ENCODE results near the gene HOXA9.

DNA sequence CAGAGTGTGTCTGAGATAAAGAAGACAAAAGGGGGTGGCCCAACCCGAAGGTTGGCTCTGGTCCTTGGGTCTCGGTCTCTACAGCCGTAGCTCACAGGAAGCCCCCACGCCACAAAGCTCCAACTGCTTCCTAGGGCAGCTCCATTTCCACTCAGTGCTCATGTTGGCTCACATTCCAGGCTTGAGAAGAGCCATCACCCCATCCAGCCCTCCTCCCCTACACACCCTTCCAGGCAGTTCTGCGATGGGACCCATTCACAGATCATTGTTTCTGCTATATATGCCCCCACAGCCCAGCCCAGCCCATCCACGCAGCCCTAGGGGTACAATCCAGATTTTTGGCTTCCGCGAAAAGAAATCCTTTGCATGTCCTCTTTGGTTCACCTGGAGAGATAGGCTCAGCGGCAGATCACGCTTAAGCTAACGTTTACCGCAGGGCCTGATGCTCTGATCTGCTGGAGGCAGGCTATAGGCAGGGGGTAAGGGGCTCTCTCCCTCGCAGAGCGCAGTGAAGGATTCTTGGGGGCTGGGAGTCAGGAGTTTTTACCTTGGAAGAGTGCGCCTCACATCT, 25.9 kb upstream of the HOXA9 start:
- TF ChIP-seq CTCF (IDR thresholded peaks at IDR 0.05; ENCODE audit: insufficient read depth, low read length): no peak
- TF ChIP-seq, protein P1, sequence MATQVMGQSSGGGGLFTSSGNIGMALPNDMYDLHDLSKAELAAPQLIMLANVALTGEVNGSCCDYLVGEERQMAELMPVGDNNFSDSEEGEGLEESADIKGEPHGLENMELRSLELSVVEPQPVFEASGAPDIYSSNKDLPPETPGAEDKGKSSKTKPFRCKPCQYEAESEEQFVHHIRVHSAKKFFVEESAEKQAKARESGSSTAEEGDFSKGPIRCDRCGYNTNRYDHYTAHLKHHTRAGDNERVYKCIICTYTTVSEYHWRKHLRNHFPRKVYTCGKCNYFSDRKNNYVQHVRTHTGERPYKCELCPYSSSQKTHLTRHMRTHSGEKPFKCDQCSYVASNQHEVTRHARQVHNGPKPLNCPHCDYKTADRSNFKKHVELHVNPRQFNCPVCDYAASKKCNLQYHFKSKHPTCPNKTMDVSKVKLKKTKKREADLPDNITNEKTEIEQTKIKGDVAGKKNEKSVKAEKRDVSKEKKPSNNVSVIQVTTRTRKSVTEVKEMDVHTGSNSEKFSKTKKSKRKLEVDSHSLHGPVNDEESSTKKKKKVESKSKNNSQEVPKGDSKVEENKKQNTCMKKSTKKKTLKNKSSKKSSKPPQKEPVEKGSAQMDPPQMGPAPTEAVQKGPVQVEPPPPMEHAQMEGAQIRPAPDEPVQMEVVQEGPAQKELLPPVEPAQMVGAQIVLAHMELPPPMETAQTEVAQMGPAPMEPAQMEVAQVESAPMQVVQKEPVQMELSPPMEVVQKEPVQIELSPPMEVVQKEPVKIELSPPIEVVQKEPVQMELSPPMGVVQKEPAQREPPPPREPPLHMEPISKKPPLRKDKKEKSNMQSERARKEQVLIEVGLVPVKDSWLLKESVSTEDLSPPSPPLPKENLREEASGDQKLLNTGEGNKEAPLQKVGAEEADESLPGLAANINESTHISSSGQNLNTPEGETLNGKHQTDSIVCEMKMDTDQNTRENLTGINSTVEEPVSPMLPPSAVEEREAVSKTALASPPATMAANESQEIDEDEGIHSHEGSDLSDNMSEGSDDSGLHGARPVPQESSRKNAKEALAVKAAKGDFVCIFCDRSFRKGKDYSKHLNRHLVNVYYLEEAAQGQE (IDR thresholded peaks at IDR 0.05; ENCODE audit: insufficient replicate concordance, low read depth): no peak
- TF ChIP-seq POLR2AphosphoS5 (IDR thresholded peaks at IDR 0.05; ENCODE audit: low read depth): no peak
- TF ChIP-seq GABPA (IDR thresholded peaks at IDR 0.05; ENCODE audit: low read depth): no peak
